SHP77 (cell line): ENCODE data around the gene CNTNAP2.
"Not testable (repeated sequence)": the region's sequence is repeated elsewhere in the genome, so short reads cannot be mapped to it uniquely, and the experiment has no call there.

Experiments used
- DNase-seq, 2 experiments: peaks; one replicate each; lab custom pipeline; 2025; lab: John Stamatoyannopoulos, UW

The CNTNAP2 gene

DNA sequence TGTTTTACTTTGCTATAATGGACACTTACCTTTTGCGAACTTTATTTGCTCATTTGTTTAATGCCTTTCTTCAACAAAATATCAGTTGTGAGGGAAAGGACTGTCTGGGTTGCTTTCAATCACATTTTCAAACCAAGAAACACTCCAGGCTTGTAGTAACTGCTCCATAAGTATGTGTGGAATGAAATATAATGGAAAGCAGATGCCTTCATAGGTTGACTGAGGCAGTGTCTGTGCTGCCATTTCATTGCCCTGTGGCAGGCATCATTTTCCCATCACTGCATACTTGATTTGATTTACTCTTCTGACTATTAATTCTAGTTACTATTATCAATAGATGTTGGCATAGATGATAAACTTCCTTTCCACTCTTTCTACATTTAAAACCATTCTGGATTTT, 762.3 kb downstream of the CNTNAP2 start:
- no peak for DNase-seq

- no peak for DNase-seq
These were observed 768.6 kb downstream of the CNTNAP2 start for GRCh38 chr7:146885231-146885630.

- DNase-seq, result no peak
These were observed 773.4 kb downstream of the CNTNAP2 start for GRCh38 chr7:146889806-146890555.

- DNase-seq, result no peak
These were observed 775.5 kb downstream of the CNTNAP2 start for GRCh38 chr7:146892151-146892550.

DNA sequence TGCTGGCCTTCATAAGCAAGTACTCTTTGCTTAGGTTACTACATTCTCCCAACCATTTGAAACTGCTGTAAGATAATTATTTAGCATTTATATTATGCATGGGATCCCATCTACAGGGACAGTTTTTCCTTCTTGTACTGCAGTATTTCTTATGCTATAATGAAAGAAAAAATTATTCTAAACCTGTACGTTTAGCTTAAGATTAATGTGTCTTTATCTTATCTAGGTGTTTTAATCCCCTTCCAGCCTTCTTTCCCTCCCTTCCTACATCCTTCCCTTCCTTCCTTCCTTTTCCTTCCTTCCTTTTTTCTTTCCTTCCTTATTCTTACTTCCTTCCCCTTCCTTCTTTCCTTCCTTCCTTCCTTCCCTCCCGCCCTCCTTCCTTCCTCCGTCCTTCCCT, 778.3 kb downstream of the CNTNAP2 start:
- no peak for DNase-seq

DNA sequence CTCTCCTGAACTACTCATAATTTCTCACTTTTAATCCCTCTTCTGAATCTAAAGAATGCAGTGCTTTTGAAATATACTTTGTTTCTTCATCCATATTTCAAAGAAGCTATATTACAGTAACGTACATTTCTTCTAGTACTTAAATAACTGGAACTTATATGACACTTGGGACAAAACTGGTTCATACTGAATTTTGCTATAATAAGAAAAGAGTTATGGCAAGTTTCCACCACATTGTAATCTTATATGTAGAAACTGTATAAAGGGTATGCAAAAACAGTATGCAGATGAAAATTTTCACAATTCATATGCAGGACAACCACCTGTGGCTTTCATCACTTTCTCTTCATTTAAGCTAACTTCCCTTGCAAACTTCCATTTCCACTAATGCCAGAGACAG, 785.7 kb downstream of the CNTNAP2 start:
- no peak for DNase-seq

GRCh38 chr7:146902728-146903127, 786.1 kb downstream of the CNTNAP2 start:
- no peak for DNase-seq

DNA sequence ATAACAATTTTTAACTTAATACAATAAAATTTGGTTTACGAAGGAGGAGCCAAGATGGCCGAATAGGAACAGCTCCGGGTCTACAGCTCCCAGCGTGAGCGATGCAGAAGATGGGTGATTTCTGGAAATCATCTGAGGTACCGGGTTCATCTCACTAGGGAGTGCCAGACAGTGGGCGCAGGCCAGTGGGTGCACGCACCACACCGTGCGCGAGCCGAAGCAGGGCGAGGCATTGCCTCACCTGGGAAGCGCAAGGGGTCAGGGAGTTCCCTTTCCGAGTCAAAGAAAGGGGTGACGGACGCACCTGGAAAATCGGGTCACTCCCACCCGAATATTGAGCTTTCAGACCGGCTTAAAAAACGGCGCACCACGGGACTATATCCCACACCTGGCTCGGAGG, 789.1 kb downstream of the CNTNAP2 start:
- DNase-seq, result not testable (repeated sequence)

DNA sequence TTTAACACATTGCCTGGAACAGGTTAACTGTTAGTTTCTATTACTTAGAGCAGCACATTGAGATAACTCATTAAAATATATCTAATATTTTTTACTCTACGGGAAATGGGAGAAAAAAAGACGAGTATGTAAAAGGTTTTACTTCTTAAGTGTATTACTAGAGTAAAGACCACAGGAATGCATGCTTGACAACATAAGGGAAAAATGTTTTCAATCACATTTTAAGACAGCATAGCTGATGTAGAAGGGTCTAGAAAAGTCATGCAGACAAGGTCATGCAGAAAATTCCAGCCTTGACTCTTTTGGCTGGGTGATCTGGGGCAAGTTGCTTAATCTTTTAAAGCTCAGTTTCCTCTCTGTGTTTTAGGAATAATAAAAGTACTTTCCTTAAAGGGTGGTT, 806.2 kb downstream of the CNTNAP2 start:
- DNase-seq, result no peak

DNA sequence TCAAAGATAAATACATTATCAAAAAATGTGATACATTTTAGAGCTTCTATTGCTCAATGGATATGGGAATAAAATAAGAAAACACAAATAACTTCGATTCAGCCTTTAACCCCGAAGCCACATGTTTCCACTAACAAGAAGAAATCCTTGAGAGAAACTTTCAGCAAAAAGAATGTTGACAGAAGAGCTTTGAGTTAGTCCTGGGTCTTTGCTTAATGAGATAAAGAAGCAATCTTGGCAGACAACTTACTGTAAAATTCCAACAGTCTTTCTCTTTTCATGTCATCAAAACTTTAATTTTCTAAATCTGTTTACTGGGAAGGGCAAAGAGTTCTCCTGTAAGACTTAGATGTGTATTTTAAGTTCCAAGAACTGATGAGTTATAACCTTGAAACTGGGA, 810.2 kb downstream of the CNTNAP2 start:
- DNase-seq, result no peak

DNA sequence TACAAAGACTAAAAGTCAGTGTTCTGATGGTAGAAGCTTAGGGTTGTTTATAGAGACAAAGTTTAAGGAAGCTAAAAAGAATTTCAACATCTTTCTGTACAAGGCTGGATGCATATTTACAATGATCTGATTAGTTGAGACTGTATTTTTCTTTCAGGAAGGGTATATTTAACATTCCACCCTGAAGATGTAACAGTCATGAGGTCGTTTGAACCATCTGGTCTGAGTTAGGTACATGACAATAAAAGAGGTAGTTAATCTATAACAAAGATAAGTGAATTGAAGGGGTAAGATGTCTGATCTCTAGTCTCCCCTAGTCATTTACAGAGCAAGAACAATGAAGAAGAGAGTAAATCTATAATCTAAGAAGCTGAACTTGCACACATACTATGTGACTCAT, 821.2 kb downstream of the CNTNAP2 start:
- no peak for DNase-seq

DNA sequence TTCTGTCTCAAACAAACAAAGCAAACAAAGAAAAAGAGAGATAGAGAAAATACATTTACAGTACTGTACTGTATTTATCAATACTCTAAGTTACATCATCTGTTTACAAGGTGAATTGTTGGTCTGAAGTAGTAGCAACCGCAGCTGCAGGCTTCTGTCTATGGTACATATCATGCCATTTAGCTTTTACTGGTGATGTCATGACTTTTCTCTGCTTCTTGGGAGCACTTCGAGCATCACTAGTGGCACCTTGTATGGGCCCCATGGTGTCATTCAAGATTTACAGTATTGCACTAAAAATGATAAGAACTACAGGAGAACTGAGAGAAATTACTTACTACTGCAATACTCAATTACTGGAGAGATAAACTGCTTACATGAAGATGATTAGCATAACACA, 826.9 kb downstream of the CNTNAP2 start:
- peak; percentile 32 to 43 for DNase-seq

DNA sequence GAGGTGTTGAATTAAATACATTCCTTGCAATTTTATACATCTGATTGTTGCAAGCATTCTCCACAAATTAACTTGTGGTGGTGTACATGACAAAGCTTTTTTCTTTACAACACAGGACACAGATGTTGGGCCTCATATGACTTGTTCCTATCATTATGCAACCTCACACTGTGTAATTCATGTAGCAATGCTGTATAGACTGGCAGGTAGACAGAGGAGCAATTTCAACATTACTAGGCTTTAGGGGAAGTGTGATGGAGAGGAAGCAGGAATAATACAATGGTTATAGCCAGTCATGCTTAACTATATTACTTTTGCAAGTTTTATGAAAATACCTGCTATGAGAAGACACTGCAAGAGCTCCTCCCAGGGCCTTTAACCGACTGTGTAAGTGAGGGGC, 832.1 kb downstream of the CNTNAP2 start:
- no peak for DNase-seq

DNA sequence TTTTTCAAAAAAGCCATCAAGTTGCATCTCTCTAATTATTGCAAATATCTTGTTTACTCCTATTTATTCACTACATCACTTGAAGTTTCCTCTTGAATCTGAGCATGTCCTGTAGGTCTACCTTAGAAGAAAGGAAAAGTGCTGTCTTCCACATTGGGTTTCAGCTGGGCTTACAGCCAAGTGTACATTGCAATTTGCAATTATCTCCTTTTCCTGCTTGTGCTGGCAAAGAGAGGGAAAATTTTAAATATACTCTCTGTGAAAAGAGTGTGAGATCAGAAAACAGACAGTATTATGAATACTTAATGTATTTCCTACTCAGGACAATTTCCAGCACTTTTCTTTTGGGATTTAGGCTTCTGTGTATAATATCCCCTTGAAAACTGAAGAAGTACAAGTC, 839.7 kb downstream of the CNTNAP2 start:
- no peak for DNase-seq

DNA sequence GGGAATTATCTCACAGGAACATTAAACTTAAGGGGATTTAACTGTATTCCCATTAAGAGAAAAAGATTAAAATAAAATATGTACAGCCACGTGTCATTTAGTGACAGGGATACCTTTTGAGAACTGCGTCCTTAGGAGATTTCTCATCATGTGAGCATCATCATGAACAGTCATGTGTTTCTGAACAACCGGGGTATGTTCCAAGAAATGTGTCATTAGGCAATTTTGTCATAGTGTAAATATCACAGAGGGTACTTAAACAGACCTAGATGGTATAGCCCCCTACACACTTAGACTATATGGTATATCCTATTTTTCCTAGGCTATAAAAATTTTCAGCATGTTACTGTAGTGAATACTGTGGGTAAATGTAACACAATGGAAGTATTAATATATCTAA, 840.3 kb downstream of the CNTNAP2 start:
- DNase-seq, result no peak

- DNase-seq, result no peak
These were observed 844.3 kb downstream of the CNTNAP2 start for GRCh38 chr7:146960773-146961391.

DNA sequence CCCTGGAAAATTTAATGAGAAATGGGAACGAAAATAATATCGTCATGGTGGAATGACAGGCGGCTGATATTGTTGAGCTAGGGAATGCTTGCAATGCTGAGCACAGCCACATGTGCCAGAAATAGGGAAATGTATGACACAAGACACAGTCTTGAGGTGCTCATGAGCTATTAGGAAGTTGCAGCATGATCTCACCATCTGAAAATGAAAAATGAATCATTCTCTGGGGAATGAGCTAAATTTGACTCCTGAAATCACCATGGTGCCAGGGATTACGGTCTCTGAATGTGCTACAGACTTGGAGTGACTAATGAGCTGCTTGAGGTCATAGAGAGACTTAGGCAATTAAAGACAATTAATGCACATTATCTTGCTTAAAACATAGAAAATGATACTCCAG, 845.0 kb downstream of the CNTNAP2 start:
- DNase-seq, result no peak

DNA sequence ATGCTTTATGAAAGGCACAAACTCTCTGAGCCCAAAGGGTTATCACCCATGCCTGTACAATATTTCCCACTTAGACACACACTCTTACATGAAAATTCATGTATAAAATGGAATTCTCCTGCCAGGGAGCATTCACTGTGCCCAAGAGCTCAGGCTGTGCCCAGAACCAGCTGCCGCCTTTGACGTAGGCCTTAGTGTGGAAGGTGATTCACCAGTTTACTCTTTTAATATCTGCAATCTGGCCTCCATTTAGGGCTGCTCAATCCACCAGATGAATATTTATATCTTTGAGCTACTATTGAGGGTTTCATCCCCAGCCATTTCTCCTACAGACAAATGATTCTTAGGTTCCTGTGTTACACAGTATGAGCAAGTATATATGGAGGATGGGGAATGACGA, 849.7 kb downstream of the CNTNAP2 start:
- no peak for DNase-seq

GRCh38 chr7:146982482-146982881, 865.9 kb downstream of the CNTNAP2 start:
- DNase-seq, result no peak

GRCh38 chr7:146991596-146991995, 875.0 kb downstream of the CNTNAP2 start:
- no peak for DNase-seq

DNA sequence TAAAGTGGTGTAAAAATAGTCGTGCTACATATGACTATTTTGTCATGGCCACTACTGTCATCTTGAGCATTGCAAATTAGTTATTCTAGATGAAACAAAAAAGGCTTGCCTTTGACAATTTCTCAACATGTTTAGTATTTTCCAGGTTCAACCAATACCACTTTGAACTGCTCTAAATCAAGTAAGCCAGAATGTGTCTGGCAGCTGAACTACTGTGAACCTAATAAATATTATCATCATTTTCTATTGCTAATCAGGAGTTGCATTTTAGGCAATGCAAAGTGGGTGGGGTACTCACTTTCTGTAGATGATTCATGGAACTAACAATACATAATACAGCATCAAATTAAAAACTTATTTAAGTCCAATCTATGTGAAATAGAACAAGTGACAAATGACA, 877.2 kb downstream of the CNTNAP2 start:
- DNase-seq, result no peak

DNA sequence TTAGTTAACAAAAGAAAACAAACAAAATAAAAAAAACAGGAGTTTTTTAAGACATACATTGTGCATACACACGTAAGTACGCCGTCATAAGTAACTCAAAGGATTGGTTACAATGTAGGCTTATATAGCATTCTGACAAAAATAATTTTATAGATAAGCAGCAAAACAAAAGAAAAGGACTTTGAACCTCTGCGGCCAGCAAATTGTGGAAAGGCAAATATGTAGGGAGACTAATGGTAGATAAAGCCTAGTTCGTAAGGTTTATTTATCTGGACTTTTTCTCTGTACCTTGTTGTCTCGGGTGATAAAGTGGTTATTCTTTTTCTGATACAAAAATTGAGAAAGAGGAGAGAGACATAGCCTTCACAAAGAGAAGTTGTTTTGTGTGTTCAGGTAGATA, 891.9 kb downstream of the CNTNAP2 start:
- DNase-seq, result no peak

- no peak for DNase-seq
These were observed 896.1 kb downstream of the CNTNAP2 start for GRCh38 chr7:147012666-147013065.

DNA sequence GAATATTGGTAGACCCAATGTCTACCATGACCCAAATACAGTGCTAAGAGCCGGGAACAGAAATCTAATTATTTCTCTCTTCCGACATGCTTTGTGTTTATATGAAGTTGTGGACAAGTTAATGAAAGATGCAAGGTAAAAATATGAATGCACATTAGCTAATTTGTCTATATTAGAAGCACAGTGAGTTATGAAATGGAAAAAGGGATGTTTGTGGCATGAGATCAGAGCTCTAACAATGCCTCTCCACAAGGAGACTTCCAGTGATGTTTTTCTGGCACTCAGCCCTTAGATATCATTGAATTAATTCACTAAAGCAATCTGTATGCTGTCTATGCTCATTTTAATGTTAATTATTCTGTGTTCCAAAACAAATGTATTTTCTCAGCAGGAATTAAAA, 897.2 kb downstream of the CNTNAP2 start:
- no peak for DNase-seq
